Tibial nerve (tissue), 4 donors: ENCODE data around the gene FSTL4.

ENCODE experiments used
- CTCF ChIP-seq, 5 experiments: fragments of 200-600 bp in 3 of 5; fragments of 450-650 bp in 2 of 5; sonication (generic) in 3 of 5; IDR thresholded peaks; one replicate each; pipeline ENCODE4 v1.5.1; 2016 to 2019; ENCODE audit warnings: antibody characterized with exemption in 5 of 5, mild to moderate bottlenecking in 3 of 5, moderate library complexity in 2 of 5
- EP300 ChIP-seq, 2 donors: sonication (generic); formaldehyde crosslinking; IDR thresholded peaks; one replicate each; pipeline ENCODE4 v1.6.1; 2017; ENCODE audit warnings: antibody characterized with exemption in 2 of 2, mild to moderate bottlenecking in 1 of 2

DNA sequence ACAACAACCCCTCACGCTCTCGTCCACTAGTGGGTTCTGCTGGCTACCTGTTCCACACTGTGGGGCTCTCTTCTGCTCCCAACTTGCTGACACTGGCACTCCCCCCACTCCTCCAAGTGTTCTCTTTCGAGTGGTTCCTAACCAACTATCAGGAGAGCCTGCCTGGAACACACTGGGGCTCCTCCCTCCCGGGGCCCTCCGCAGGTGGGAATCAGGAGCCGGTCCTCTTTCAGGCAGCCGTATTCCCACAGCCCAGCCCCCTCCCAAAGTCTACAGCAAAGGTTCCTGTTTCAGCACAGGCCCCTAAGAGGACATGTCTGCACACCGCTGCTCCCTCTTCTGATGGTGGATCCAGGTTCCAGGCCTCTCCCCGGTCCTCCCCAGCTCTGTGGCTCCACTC is 165.9 kb downstream of the FSTL4 start:
- TF ChIP-seq CTCF (IDR thresholded peaks at IDR 0.05) (no peak), EP300 (IDR thresholded peaks at IDR 0.05) (no peak)
